ENCODE measurements around the gene FUT8.
A peak's percentile ranks its signal among the peaks of the same experiment; 100 is the strongest.
"Not testable (repeated sequence)": the region's sequence is repeated elsewhere in the genome, so short reads cannot be mapped to it uniquely, and the experiment has no call there.

FUT8 gene

GRCh38 chr14:65627315-65627714 lies 214.8 kb downstream of the FUT8 start:
- TF ChIP-seq CTCF (IDR thresholded peaks at IDR 0.05; ENCODE audit: low read depth, low read length) = no peak
- no peak overlapping the region for H3K4me3 ChIP-seq (replicated peaks in 1 of 2; ENCODE audit: low read depth in 2 of 2, low read length in 2 of 2)
- no peak for DNase-seq (ENCODE audit: low read depth in 2 of 2)

DNA sequence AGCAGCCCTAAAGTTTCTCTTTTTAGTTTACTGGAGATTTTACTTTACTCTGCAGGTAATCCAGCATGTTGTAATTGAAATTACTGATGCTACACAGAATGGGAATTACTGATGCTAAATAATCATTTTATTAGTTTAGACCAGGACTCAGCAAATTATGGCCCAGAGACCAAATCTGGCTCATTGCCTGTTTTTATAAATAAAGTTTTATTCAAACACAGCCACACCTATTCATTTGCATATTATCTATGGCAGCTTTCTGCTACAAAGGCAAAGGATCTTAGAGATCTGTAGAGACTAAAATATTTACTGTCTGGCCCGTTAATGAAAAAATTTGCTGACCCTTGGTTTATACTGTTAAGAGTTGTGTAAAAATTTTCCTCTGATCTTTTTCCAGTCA lies 216.1 kb downstream of the FUT8 start:
- no peak for TF ChIP-seq CTCF (IDR thresholded peaks at IDR 0.05; ENCODE audit: low read depth, low read length)
- DNase-seq (ENCODE audit: low read depth in 2 of 2) = no peak
- H3K4me3 ChIP-seq (replicated peaks in 1 of 2; ENCODE audit: low read depth in 2 of 2, low read length in 2 of 2) = no peak overlapping the region

DNA sequence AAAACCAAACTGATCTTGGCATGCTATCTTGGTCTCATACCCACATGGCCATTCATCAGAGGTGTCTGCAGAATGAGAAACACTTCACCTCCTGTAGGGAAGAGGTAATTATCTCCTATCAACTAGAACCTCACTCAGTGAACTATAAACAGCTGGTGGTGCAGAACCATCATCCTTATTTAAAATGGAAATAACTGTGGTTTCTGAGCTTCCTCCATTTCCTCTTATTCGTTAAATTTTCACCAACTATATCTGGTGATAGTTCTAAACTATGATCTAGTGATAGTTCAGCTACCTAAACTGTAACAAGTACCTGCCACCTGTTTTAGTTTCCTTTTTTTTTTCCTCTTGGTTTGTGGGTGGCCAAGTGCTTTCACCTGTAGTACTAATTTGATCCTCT lies 218.5 kb downstream of the FUT8 start:
- DNase-seq (ENCODE audit: low read depth in 2 of 2) = no peak
- H3K4me3 ChIP-seq (replicated peaks in 1 of 2; ENCODE audit: low read depth in 2 of 2, low read length in 2 of 2) = no peak overlapping the region
- TF ChIP-seq CTCF (IDR thresholded peaks at IDR 0.05; ENCODE audit: low read depth, low read length) = no peak

DNA sequence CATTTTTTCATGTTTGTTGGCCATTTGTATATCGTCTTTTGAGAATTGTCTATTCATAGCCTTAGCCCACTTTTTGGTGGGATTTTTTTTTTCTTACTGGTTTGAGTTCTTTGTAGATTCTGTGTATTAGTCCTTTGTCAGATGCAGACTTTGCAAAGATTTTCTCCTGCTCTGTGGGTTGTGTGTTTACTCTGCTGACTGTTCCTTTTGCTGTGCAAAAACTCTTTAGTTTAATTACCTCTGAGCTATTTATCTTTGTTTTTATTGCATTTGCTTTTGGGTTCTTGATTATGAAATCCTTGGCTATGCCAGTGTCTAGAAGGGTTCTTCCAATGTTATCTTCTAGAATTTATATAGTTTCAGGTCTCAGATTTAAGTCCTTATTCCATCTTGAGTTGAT lies 220.0 kb downstream of the FUT8 start:
- no peak for DNase-seq (ENCODE audit: low read depth in 2 of 2)
- TF ChIP-seq CTCF (IDR thresholded peaks at IDR 0.05; ENCODE audit: low read depth, low read length) = no peak
- no peak overlapping the region for H3K4me3 ChIP-seq (replicated peaks in 1 of 2; ENCODE audit: low read depth in 2 of 2, low read length in 2 of 2)

DNA sequence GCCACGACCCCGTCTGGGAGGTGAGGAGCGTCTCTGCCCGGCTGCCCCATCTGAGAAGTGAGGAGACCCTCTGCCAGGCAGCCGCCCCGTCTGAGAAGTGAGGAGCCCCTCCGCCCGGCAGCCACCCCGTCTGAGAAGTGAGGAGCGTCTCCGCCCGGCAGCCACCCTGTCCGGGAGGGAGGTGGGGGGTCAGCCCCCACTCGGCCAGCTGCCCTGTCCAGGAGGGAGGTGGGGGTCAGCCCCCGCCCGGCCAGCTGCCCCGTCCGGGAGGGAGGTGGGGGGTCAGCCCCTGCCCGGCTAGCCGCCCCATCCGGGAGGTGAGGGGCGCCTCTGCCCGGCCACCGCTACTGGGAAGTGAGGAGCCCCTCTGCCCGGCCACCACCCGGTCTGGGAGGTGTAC lies 221.1 kb downstream of the FUT8 start:
- H3K4me3 ChIP-seq (replicated peaks in 1 of 2; ENCODE audit: low read depth in 2 of 2, low read length in 2 of 2) = not testable (repeated sequence)

GRCh38 chr14:65637780-65638179 lies 225.2 kb downstream of the FUT8 start:
- no peak overlapping the region for H3K4me3 ChIP-seq (replicated peaks in 1 of 2; ENCODE audit: low read depth in 2 of 2, low read length in 2 of 2)
- DNase-seq (ENCODE audit: low read depth in 2 of 2) = peak in 1 of 2 donors; percentile 17
- TF ChIP-seq CTCF (IDR thresholded peaks at IDR 0.05; ENCODE audit: low read depth, low read length) = no peak

More for the DNA sequence above, 221.1 kb downstream of the FUT8 start:
- not testable (repeated sequence) for DNase-seq (ENCODE audit: low read depth in 2 of 2)

DNA sequence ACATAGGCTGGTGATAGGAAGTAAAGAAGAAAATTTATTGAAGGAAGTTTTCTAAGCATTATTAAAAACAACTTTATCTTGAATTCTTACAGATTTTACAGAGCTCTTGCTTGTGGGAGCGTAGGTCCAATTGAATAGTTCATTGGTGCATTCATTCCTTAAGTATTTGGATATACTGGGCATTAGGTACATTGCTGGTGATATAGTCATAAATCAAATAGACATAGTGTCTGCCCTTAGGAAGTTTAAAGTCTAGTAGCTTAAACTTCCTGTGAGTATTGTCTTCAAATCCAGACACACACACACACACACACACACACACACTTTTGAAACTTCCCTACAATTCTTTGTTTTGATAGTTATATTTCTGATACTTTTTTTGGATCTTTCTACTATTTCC lies 226.7 kb downstream of the FUT8 start:
- TF ChIP-seq CTCF (IDR thresholded peaks at IDR 0.05; ENCODE audit: low read depth, low read length) = no peak
- no peak overlapping the region for H3K4me3 ChIP-seq (replicated peaks in 1 of 2; ENCODE audit: low read depth in 2 of 2, low read length in 2 of 2)
- DNase-seq (ENCODE audit: low read depth in 2 of 2) = peak in 1 of 2 donors; percentile 48

Data from cardiac fibroblast (primary cell).